OCI-M2 (cell line): ENCODE results near the gene PPM1M.
"Not testable (repeated sequence)": the region's sequence is repeated elsewhere in the genome, so short reads cannot be mapped to it uniquely, and the experiment has no call there.

Source experiments
- DNase-seq: peaks from one replicate; lab custom pipeline; 2025; ENCODE audit not compliant: unreplicated experiment; lab: John Stamatoyannopoulos, UW

The PPM1M gene

GRCh38 chr3:52277071-52277964, 31.8 kb downstream of the PPM1M start:
- no peak for DNase-seq

- DNase-seq: no peak
Measured at GRCh38 chr3:52277972-52278509, 32.5 kb downstream of the PPM1M start.

- DNase-seq: no peak
Measured at GRCh38 chr3:52278510-52279069, 33.0 kb downstream of the PPM1M start, which contains the start of gene WDR82. TSS of gene WDR82 (minus strand) at chr3:52278649. CDS start at chr3:52278361, 288 bp downstream.

GRCh38 chr3:52279596-52279995, 34.0 kb downstream of the PPM1M start:
- DNase-seq: no peak

- DNase-seq: no peak
Measured at GRCh38 chr3:52280050-52280461, 34.5 kb downstream of the PPM1M start.

GRCh38 chr3:52281981-52282801, 36.6 kb downstream of the PPM1M start:
- no peak for DNase-seq

- no peak for DNase-seq
Measured at GRCh38 chr3:52283306-52283705, 37.7 kb downstream of the PPM1M start.

- not testable (repeated sequence) for DNase-seq
Measured at GRCh38 chr3:52284051-52284450, 38.5 kb downstream of the PPM1M start.

GRCh38 chr3:52286777-52287110, 41.2 kb downstream of the PPM1M start:
- DNase-seq: no peak

GRCh38 chr3:52288674-52289073, 43.1 kb downstream of the PPM1M start:
- DNase-seq: no peak

GRCh38 chr3:52289338-52289746, 43.8 kb downstream of the PPM1M start:
- no peak for DNase-seq

- no peak for DNase-seq
Measured at GRCh38 chr3:52289747-52290595, 44.4 kb downstream of the PPM1M start.

- no peak for DNase-seq
Measured at GRCh38 chr3:52290596-52291507, 45.3 kb downstream of the PPM1M start.

- DNase-seq: no peak
Measured at GRCh38 chr3:52291508-52292181, 46.1 kb downstream of the PPM1M start.

- DNase-seq: no peak
Measured at GRCh38 chr3:52292247-52293065, 46.9 kb downstream of the PPM1M start.

- no peak for DNase-seq
Measured at GRCh38 chr3:52293491-52294319, 48.1 kb downstream of the PPM1M start.
